ENCODE results near the gene RTL10.
"Not testable (repeated sequence)": the region's sequence is repeated elsewhere in the genome, so short reads cannot be mapped to it uniquely, and the experiment has no call there.

RTL10 gene

DNA sequence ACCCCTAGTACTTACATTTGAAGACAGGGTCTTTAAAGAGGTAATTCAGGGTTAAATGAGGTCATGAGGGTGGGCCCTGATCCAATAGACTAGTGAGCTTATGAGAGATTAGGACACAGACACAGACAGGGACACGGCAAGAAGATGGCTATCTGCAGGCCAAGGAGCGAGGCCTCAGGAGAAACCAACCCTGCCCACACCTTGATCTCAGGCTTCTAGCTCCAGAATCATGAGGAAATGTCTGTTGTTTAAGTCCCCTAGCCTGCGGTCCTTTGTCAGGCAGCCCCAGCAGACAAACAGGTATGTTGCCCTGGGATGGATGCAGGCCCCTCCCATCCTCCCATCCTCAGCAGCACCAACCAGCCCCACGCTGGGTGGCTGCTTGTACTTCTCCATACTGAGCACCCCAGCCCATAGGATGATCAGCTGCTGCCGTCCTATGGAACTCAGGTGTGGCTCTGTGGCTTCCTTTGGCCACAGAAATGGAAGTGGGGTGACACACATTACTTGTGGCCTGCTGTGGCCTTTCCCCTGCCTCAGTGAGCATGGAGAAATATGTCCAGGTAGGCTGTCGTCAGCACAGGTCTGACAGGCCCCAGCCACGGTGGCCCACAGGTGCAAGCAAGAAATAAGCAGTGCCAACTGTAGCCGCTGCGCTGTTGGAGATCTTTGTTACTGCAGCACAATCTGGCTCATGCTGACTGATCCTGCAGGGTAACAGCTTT is 7.9 kb downstream of the RTL10 start:
- no peak for DNase-seq (ENCODE audit: extremely low read depth in 1 of 2, low read depth in 1 of 2)

DNA sequence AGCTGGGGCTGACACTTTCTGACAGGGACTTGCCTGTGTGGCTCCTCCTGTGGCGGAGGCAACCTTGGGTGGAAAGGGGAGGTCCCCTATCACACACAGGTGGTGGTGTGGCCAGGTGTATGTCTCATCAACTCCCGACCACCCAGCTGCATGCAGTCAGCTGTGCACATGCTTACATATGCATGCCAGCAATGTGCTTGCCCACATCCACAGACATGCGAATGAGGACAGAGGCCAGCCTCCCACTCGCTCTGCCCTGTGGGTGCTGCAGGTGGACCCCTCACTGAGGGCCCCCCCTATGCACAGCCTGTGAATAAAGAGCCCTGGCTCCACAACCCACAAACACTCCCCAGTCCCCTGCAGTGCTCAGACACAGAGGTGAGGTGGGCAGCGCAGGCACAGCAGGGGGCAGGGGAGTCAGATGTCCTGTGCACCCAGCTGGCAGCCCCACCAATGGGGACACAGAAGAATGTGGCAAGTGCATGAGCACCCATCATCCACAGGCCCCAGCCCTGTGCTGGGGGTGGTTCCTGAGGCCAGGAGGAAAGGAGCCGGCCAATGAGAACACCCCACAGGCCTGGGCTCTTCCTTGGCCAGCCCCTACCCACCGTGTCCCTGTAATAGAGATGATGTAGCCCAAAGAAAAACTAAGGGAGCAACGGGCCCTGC is 9.5 kb downstream of the RTL10 start:
- no peak for DNase-seq (ENCODE audit: extremely low read depth in 1 of 2, low read depth in 1 of 2)

DNA sequence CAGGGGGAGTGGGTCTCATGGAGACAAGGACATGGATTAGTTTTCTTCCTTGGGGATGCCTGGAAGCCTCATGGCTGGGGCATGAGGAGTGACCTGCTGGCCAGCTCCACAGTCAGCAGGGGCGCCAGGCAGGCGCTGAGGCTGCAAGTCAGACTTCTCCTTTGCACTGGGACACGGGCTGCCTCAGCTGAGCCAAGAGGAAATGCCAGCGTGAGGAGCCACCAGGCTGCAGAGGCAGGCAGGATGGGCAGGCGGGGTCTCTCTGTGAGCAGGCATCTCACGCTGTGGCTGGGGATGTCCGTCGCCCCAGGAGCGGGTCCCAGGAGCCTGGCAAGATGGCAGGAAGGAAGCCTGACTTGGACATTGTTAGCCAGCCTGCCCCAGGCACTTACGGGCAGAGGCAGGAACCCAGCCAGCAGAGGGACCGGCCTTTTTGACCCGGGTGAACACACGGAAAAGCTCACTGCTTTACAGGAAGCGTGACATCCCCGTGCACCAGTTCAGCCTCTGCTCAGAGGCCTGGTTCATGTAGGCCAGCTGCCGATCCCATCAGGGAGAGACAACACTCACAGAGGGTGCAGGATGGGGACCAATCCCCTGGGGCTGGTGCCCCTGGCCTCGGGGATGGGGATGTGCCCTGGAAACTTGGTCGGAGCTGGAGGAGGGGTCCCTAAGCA is 10.2 kb downstream of the RTL10 start:
- no peak for DNase-seq (ENCODE audit: extremely low read depth in 1 of 2, low read depth in 1 of 2)

DNA sequence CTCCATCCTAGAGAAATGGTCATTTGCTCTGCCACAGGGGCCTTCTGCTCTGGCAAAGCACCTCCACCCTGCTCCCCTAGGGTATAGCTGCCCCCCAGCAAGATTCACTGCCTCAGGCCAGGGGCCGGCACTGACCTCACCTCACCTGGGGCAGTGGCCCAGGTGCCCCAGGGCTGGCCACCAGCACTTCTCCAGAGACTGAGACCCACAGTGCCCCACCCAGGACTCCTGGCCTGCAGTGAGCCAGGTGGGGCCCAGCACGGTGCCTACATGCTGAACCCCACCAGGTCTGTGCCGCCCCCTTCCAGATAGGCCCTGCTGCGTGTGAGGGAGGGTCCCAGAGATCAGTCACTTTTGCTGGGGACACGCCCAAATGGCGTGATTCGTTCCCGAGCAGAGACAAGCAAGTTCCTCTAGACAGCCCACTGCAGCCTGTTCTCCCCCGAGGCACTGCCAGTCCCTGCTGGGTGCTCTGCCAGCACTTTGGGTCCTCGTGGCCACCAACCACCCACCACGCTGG is 10.8 kb downstream of the RTL10 start:
- no peak for DNase-seq (ENCODE audit: extremely low read depth in 1 of 2, low read depth in 1 of 2)

DNA sequence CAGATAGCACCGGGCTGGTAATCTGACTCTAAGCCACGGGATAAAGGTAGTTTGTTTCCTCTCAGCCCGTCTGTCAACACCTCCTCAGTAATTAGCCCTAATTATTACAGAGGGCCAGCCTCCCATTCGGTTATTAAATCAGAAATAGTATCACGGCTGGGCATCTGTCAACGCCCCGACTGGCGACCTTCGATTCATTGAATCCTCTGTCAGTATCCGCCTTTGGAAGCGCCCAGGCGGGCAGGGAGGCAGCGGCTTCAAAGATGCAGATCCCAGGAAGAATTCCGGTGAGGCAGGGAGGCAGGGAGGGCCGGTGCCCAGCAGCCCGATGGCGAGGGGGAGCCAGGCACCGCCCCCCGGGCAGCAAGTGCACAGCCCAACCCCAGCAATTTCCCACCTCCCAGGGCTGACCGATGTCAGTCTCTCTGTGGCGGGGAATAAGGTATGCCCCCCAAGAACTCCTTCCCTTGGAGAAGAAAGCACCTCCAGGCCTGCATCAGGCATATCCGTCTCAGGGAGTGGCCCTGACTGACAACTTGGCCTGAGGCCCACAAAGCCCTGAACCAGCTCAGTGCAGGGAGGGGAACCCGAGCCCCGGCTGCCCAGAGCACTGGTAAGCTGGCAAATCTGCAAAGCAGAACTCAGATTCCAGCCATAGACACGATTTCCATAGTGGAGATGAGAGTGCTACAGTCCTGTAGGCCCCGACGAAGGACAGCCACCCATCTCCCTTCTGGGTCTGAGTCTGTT is 11.4 kb downstream of the RTL10 start:
- DNase-seq (ENCODE audit: extremely low read depth in 1 of 2, low read depth in 1 of 2) = no peak

DNA sequence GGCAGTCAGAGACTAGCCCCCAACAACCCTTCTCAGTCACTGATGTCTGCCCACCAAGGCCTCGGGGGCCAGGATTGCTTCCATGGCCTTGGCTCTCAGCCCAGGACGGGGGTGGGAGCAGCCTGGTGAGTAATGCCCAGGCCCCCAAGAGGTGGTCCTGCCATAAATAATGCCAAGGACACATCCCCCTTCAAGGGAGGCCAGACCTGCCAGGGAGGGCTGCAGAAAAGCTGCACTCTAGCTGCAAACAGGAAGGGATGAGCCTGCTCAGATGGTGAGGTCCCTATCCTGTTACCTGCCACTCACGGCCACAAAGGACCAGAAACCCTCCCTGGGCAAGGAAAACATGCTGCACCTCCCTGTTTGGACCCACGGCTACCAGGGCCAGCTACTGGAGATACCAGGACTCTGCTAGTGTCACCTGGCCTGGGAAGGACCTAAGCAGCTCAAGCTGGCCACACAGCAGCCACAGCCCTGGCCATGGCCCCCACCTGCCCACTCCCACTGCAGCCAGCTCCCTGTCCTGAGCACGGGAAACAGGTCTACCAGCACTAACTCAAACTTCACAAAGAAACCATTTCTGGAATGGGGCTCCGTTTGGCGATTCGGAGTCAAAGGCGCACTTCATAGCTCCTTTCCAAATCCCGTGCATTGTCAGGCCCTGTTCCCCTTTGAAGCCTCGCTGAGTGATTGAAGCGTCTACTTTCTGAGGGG is 12.1 kb downstream of the RTL10 start:
- DNase-seq (ENCODE audit: extremely low read depth in 1 of 2, low read depth in 1 of 2) = no peak

DNA sequence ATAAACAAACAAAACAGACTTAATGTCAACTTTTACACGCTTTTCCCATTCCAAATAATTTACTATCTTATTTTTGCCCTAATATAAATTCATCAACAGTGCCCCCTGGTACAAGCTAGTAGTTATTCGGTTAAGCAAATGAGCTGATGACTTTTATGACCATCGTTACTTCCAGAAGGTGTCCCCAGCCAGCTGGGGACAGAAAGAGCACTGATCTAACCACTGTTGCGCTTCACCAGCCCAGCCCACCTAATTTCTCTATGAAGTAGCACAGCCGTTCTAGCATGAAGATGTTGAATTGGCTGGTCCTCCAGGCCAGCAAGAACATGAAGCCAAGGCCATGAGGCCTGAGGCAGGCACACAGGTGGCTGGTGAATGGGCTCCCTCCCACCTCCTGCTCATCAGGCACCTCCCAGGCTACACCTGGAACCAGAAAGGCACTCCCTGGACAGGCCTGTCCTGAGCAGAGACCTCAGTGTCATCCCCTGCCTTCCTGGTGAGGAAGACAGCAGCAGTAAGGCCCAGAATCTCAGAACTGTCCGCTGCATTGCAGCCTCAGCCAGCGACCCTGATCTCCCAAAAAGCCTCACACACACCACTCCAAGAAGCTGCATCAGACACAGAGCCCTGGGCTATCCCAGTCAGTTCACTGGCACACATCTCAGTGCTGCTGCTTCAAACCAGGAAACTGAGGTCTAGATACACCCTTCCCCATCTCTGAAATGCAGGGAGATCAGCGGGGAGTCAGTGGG is 12.9 kb downstream of the RTL10 start:
- no peak for DNase-seq (ENCODE audit: extremely low read depth in 1 of 2, low read depth in 1 of 2)

DNA sequence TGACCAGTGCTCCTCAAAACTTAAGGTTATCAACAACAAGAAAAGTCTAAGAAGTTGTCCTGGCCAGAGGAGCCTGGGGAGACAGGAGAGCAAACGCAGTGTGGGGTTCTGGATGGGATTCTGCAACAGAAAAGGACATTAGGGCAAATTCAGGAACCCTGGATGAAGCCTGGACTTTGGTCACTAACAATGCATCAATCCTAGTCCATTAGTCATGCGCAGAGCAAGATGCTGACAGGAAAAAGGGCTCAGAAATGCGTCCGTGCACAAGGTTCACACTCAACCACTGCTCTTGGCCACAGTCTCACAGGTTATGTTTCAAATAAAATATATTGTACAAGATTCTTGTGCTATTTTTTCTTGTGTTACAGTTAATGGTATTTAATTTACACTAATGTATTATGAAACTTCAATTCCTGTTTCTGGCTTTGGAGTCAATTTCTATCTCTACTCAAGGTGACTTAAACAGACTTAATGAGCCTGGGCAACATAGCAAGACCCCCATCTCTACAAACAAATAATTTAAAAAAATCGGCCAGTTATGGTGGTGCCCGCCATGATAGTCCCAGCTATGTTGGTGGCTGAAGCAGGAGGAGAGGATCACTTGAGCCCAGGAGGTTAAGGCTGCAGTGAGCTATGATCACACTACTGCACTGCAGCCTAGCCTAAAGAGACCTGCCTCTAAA is 13.6 kb downstream of the RTL10 start:
- no peak for DNase-seq (ENCODE audit: extremely low read depth in 1 of 2, low read depth in 1 of 2)

DNA sequence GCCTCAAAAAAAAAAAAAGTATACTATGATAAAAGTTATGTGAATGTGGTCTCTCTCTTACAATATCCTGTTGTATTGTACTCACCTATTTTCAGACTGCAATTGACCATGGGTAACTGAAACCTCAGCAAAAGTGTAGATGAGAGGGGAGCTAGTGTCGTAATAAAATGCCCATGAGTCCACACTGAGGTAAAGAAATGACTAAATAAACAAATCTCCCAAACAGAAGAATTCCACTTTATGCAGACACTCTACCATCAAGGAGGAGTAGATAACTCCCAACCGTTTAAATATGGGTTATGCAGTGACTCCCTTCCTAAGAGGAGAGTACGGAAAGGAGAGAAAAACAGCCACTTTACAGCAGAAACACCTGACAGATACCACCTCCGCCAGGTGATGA is 14.6 kb downstream of the RTL10 start:
- DNase-seq (ENCODE audit: extremely low read depth in 1 of 2, low read depth in 1 of 2) = no peak

DNA sequence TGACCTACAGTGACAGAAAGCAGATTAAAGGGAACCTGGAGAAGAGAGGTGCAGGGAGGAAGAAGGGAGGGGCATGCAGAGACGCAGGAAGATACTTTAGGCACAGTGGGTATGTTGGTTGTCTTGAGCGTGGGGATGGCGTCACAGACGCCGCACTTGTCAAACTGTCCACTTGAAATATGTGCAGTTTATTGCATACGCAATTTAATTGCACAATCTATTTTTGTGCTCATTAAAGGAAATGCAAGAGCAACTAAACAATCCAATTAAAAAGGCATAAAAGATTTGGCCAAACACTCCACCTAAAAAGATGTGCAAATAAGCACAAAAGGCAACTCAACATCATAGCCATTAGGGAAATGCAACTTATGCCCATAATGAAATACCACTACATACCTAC is 16.8 kb downstream of the RTL10 start:
- DNase-seq (ENCODE audit: extremely low read depth in 1 of 2, low read depth in 1 of 2) = no peak

DNA sequence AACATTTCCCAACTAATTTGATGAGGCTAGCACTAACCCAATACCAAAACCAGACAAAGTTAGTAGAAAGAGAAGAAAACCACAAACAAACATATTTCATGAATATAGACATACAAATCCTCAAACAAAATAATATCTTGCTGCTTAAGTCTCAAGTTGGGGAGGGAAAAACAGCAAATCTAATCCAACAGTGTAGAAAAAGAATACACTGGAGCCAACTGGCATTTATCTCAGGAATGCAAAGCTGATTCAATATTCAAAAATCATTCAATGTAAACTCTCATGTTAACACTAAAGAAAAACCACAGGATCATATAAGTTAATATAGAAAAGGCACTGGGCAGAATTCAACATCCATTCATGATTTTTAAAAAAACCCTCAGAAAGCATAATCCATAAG is 18.2 kb downstream of the RTL10 start:
- no peak for DNase-seq (ENCODE audit: extremely low read depth in 1 of 2, low read depth in 1 of 2)

DNA sequence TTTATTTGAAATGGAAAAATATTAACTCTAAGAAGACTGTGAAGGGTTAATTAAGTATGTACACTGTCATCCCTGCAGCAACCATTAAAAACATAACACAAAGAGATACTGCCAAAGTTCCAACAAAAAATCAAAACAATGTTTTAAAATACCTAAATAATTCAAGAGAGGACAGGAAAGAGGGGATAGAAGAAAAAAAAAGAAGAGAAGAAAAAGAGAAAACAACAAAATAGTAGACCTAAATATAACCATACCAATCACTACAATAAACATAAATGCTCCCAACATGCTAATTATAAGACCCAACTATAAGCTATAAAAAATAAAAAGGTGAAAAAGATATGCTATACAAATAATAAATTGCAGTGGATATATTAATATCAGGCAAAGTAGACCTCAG is 20.1 kb downstream of the RTL10 start:
- no peak for DNase-seq (ENCODE audit: extremely low read depth in 1 of 2, low read depth in 1 of 2)

DNA sequence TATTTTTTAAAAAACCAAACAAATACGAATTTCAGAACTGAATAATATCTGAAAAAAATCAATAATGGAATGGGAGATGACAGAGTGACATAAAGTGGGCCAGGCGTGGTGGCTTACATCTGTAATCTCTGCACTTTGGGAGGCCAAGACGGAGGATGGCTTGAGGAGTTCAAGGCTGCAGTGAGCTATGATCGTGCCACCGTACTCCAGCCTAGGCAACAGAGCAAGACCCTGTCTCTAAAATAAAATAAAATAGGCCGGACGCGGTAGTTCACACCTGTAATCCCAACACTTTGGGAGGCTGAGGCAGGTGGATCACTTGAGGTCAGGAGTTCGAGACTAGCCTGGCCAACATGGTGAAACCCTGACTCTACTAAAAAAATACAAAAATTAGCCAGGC is 21.3 kb downstream of the RTL10 start:
- not testable (repeated sequence) for DNase-seq (ENCODE audit: extremely low read depth in 1 of 2, low read depth in 1 of 2)

DNA sequence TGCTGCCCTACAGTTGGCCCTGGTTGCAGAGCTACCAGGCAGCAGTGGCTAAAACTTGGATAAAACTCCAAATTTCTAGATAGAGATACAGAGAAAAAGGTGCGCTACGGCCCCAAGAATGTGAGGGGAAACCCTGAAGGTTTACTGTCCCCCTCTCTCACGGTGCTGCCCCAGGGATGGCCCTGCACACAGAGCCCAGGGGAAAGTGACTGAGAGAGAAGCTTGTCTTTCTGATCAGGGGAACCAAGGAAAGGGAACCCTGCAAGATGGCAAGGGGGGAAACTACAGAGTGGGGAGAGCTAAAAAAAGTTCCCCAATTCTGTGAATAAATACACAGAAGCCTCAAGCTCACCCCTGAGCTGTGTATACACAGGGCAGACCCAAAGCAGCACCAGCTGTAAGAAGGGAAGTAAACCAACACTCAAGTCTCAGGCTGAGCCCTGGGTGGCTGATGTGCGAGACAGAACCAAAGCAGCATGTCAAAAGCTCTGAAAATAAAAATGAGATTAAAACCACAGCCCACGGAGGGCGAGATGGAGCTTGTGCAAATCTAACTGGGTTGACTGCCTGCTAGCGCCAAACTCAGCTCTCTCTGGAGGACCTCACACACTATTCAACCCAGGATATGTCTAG is 22.1 kb downstream of the RTL10 start:
- no peak for DNase-seq (ENCODE audit: extremely low read depth in 1 of 2, low read depth in 1 of 2)

DNA sequence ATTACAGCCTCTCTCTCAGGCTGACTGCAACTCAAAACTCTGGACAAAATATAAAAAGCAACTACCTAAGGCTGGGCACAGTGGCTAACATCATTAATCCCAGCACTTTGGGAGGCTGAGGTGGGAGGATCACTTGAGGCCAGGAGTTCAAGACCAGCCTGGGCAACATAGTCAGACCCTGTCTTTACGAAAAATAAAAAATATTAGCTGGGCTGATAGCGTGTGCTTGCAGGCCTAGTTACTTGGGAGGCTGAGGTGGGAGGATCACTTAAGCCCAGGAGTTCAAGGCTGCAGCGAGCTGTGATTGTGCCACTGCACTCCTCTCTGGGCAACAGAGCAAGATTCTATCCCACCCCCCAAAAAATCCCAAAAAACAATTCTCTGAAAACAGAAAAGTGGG is 22.7 kb downstream of the RTL10 start:
- not testable (repeated sequence) for DNase-seq (ENCODE audit: extremely low read depth in 1 of 2, low read depth in 1 of 2)

DNA sequence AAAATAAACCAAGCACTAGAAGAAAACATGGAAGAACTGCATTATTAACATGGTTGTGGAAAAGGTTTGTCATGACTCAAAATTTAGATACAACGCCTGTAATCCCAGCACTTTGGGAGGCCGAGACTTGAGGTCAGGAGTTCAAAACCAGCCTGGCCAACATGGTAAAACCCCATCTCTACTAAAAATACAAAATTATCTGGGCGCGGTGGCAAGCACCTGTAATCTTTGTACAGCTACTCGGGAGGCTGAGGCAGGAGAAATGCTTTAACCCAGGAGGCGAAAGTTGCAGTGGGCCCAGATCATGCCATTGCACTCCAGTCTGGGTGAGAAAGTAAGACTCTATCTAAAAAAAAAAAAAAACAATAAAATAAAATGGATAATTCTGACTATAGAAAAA is 23.7 kb downstream of the RTL10 start:
- no peak for DNase-seq (ENCODE audit: extremely low read depth in 1 of 2, low read depth in 1 of 2)

DNA sequence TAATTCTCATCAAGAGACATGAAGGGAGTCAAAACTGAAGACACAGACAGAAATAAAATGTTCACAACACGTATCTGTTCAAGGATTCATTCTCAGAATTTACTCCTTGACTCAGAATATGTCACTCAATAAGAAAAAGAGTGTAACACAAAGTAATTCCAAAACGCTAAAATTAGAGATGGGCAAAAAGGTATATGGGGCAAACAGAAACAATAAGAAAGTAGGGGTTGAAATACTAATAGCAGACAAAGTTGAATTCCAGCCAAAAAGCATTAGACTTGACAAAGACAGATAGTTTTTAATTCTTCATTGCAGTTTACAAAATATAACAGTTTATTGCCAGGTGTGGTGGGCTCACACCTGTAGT is 26.7 kb downstream of the RTL10 start:
- no peak for DNase-seq (ENCODE audit: extremely low read depth in 1 of 2, low read depth in 1 of 2)

DNA sequence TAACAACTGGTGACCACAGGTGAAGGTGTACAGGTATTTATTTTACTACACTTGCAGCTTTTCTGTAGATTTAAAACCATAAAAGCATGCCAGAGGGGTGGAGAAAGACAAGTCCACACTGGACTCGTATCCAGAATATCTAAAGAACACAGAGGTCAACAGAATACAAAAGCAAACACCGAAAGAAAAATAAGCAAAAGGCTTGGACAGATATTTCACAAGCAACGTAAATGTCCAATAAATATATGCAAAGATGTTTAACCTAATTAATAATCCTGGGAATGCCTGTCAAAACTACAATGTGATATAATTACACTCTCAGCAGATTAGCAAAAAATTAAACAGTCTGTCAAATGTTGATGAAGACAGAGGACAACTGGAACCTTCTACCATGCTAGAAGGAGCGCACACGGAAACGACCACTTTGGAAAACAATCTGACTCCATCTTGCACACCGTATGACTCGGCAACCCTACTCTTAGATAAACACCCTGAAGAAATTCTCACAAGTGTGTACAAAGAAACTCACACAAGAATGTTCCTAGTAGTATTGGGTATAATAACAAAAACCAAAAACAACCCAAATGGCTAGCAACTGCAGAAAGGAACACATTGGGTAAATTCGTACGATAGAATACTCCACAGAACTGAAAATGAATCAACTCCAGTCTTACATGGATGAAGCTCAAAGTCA is 27.2 kb downstream of the RTL10 start:
- DNase-seq (ENCODE audit: extremely low read depth in 1 of 2, low read depth in 1 of 2) = no peak

DNA sequence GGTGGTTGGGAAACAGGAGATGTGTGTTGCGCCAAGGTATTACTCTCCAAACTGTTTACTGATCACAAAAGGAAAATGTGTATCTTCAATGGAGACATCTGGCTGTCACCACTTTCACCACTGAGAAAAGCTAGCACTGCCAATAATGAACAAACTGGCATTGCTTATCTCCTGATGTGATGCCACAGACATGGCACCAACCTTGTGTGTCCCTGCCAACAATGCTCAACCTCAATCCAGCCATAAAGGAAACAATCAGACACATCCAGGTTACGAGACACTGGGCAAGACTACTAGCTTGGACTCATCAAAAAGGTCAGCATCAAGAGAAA is 28.1 kb downstream of the RTL10 start:
- DNase-seq (ENCODE audit: extremely low read depth in 1 of 2, low read depth in 1 of 2) = no peak
